Tibial nerve (tissue), 4 donors: ENCODE measurements around the gene RPS6KA2.

Experiments used
- EP300 ChIP-seq, 2 donors: sonication (generic); formaldehyde crosslinking; IDR thresholded peaks; one replicate each; pipeline ENCODE4 v1.6.1; 2017; ENCODE audit warnings: antibody characterized with exemption in 2 of 2, mild to moderate bottlenecking in 1 of 2
- POLR2A ChIP-seq, 2 donors: fragments of 450-650 bp; IDR thresholded peaks; one replicate each; pipeline ENCODE4 v1.6.1; 2017; ENCODE audit warnings: antibody characterized with exemption in 2 of 2, mild to moderate bottlenecking in 2 of 2, moderate library complexity in 2 of 2
- TF ChIP-seq, protein P1 (sequence below), 5 experiments: fragments of 200-600 bp in 3 of 5; fragments of 450-650 bp in 2 of 5; sonication (generic) in 3 of 5; IDR thresholded peaks; one replicate each; pipeline ENCODE4 v1.5.1; 2016 to 2019; ENCODE audit warnings: antibody characterized with exemption in 5 of 5, mild to moderate bottlenecking in 3 of 5, moderate library complexity in 2 of 5

DNA sequence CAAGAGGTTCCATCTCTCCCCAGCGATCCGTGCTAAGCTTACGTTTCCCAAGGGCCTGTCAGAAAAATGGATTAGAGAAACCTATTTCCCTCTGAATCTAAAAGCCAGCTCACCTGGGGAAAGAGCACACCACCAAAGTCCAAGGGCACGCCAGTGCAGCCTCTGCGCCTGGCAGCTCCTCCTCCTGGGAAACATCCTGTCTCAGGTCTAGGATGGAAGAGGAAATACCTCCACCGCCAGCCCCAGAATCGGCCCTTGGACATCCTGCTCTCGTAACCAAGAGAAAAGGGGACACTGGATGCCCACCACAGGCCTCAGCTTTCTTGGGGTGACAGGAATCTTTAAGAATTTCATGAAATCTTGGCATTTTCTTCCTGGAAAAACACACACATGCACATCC is 59.2 kb downstream of the RPS6KA2 start:
- TF ChIP-seq, protein P1, sequence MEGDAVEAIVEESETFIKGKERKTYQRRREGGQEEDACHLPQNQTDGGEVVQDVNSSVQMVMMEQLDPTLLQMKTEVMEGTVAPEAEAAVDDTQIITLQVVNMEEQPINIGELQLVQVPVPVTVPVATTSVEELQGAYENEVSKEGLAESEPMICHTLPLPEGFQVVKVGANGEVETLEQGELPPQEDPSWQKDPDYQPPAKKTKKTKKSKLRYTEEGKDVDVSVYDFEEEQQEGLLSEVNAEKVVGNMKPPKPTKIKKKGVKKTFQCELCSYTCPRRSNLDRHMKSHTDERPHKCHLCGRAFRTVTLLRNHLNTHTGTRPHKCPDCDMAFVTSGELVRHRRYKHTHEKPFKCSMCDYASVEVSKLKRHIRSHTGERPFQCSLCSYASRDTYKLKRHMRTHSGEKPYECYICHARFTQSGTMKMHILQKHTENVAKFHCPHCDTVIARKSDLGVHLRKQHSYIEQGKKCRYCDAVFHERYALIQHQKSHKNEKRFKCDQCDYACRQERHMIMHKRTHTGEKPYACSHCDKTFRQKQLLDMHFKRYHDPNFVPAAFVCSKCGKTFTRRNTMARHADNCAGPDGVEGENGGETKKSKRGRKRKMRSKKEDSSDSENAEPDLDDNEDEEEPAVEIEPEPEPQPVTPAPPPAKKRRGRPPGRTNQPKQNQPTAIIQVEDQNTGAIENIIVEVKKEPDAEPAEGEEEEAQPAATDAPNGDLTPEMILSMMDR (IDR thresholded peaks at IDR 0.05), result no peak
- TF ChIP-seq POLR2A (IDR thresholded peaks at IDR 0.05), result no peak
- TF ChIP-seq EP300 (IDR thresholded peaks at IDR 0.05), result no peak
